Left forelimb (tissue), 1 donor: ENCODE results near the gene SLC35F6.
"Not testable (repeated sequence)": the region's sequence is repeated elsewhere in the genome, so short reads cannot be mapped to it uniquely, and the experiment has no call there.

Source experiments
- DNase-seq: peaks from one replicate; pipeline ENCODE4 v3.0.0-alpha.2; 2018; ENCODE audit warnings: low spot score

Gene SLC35F6

DNA sequence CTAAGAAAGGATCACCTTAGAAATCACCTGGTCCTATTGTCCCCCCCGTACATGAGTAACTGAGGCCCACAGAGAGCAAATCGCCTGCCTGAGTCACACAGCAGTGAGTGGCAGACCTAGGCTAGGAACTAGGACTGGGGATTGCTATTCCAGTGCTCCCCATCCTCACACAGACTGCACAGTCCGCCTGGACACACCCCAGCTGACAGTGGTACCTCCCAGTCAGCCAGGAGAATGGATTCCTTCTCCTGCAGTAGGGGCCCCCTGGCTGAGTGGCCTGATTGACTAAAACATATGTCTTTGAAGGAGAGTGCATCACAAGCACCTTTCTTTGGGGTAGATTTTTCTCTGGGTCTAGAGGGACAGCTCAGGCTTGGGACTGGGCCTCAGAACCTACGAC is 32.4 kb upstream of the SLC35F6 start:
- DNase-seq, result no peak

DNA sequence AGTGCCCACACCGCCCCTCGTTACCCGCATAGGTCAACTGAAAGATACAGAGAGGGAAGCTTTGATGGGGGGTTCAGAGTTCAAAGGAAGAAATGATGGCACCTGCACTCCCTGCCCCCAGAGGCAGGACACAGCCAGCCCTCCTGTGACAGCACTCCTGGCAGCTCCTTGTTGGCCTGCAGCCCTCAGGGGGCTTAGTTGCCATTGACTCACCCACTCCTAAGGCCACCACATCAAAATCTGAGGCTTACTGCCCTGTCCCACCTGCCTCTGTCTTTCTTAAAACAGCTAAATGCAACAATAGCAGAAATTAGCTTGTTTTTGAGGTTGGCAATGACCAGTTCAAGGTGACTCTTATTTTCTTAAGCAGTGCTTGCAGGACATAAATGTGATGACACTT is 31.6 kb upstream of the SLC35F6 start:
- DNase-seq, result no peak

DNA sequence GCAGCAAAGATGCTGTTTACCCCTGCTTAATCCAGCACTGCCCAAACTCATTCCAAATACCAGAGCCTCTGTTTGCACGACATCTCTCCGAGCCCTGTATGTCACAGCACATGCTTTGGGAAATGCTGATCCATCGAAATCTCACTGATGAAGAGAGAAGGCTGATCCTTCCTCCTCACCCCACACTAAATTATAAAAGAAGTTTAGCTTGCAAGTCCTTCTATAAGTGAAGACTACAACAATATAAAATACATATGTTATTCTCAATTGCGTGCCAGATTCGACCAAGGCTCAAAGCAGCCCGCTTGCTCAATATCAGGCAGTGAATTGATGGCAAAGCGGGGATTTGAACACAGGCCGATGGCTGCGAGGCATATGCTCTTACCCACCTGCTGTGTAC is 30.7 kb upstream of the SLC35F6 start:
- DNase-seq, result no peak

DNA sequence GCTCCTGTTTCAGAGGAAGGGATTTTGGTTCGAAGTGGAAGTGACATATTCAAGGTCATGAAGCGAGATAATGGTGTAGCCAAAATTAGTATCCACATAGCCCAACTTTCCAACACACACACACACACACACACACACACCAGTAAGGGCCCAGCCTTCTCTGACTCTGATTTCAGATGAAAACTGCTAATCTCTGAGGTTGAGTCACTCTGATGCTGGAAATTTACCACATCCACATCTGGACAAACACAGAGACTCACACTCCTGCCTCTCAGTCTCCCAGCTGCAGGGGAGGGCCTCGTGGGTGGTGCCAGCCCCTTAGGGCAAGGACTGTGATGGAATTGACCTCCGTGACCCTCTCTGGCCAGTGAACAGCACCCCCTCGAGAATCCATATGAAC is 29.0 kb upstream of the SLC35F6 start:
- no peak for DNase-seq

DNA sequence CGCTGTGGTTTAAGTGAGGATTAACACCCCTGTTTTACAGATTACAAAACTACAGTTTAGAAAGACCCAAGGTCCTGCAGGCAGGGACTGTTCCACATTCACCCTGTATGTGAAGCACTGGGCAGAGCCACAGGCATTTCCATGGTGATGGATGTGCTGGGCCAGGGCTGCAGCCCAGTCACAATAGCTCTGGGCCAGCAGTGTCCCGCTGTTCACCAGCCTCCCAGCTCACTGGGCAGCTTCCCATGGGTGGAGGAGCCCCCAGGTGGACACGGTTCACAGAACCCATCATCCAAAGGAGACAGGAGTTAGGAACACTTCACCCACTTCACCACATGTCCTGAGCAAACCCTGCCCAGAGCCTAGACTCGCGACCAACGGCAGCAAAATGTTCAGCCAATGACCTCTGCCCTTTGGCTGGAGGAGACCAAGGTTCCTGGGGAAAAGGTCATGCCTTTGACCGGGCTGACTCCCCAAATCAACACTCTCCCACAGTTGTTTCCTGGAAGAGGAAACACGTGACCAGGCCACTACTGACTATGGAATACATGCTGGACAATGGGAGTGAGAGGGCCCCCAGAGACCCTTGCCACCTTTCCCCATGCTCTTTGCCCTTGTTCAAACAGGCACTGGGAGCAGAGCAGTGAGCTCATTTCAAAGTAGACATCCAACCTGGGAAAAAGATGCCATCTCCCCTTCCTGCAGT is 28.0 kb upstream of the SLC35F6 start:
- DNase-seq, result no peak

DNA sequence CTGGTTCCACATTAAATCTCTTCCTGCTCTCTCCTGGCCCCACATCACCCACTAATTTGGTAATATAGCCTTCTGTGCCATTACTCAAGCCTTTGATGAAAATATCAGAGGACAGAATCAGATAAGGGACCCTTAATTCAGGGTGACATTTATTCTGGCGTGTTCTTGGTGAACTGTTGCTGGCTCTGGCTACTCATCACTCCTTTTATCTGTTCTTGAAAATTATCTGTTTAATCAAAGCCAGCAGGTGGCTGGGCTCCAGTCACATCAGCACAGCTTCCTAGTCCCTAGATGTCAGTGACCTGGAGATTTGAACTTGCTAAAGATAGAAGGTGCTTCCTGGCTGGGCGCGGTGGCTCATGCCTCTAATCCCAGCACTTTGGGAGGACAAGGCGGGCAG is 26.9 kb upstream of the SLC35F6 start:
- DNase-seq, result no peak

DNA sequence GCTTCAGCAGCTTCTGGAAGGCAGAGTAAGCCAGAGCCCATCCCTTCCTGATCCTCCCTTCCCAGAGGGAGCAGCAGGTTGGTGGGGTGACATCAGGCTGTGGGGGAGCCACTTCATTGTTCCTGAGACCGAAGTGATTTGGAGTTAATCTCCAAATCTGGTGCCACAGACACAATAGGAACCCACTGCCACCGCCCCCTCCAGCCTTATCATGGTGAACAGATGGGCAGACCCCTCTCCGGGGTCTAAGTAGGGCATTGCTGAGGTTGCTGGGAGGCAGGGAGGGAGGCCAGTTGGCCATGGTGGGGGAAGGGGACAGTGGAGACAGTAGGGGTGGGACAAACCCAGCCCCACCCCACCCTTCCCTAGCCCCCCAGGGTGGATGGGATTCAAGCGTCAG is 25.6 kb upstream of the SLC35F6 start:
- no peak for DNase-seq

DNA sequence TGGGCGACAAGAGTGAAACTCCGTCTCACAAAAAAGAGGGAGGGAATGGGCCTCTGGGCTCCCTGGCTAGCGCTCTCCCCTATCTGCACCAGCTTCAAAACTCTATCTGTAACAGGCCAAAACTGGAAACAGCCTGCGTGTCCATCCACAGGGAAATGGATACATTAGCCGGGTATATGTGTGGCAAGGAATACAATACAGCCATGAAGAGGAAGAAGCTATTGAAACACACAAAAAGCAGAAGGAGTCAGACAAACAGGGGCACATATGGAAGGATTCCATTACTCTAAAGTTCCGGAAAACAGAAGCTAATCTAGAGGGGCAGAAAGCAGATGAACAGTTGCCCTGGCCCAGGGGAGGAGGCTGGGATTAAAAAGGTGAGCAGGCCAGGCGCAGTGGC is 24.6 kb upstream of the SLC35F6 start:
- DNase-seq, result no peak

DNA sequence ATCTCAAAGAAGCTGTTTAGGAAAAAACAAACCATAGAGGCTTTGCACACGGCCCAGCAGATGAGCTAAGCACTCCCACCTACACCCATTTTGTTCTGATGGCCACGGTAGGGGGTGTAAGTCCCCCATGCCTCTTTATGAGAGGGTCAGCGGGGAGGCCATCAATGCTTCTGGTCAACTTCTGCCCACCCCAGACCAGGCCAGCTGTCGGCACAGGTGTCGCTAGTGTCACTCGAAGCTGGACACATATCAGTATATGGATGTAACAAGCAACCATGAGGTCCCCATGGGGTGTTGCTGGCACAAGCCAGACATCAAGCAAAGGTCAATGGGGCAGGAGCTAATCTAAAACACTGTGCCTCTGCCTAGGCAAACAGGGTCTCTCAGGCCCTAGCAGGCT is 23.7 kb upstream of the SLC35F6 start:
- DNase-seq, result no peak

DNA sequence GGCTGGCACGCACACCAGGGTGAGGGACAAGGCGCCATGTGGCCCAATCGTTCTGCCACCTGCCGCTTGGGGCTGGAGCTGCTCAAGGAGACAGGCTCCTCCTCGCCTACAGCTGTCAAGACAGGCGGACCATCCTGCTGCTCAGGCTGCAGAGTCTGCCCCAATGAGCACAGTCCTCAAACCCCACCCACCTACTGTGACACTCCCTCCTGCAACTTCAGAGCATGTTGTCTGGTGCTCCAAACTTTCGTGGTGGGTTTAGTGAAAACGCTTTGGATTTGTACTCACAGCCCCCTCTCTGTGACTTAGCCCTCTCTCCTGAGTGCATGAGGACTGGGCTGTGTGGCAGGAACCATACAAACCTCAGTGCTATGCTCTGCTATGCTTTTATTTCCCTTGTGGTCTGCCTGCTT is 23.2 kb upstream of the SLC35F6 start:
- no peak for DNase-seq

DNA sequence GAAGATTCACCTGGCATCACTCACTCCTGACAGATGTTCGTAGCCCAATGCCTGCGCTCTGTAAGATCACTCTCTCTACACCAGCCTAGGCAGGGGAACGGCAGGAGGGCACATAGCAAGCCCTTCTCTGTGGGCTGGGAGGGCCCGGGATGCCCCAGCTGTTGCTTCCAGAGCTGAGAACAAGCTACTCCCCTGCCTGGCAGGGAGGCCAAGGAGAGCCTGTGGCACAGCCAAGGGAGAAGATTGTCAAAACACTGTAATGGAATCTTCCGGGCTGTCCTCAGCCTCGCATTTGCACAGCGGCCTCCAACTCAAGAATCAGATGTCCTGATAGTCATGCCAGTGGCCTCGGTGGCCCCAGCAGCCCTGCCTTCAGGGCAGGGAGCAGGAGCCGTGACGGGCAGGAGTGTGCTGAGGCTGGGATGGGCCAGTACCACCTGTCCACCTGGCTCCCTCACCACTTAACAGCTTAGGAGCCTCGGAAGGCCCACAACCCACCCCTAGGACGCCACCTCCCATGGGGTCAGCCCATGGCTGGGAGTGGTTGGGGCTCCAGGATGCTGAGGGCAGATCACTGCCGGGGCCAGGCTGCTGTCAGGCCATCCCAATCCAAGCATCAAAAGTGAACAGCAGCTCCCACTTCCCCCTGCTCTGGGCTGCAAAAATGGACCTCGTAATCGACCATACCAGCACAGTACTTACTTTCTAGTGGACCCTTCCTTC is 21.9 kb upstream of the SLC35F6 start:
- no peak for DNase-seq

DNA sequence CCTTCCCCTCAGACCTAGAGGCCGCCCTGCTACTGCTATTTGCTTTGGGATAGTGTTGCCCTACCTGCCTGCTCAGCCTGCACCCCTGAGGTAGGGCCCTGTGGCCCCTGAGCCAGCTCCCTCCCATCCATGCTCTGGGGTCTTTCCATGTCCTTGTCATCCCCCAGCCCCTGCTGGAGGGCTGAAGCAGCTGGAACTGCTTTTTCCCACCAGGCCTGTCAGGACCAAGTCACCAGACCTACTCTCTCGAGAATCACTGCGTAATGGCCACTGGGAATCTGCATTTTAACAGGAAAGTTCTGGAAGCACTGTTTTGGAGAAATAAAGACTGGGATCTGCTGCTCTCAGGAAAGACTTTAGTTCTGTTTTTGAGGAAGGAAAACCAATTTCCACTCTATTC is 20.2 kb upstream of the SLC35F6 start:
- DNase-seq, result no peak

DNA sequence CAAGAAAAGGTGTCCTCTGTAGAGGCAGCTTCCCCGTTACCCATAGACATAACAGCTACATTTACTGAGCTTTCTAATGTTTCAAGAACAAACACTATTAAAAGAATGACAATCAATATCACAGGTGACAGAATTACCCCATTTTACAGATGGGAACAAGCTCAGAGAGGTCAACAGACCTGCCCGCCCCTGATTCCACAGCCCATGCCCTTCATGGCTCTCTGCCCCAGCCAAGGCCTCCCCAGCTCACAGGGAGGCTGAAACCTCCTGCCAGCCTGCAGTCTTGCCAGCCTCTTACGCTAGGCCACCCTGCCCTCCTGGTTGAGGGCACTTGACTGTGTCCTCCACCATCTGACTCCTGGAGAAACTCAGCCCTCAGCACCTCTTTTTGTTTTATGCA is 19.1 kb upstream of the SLC35F6 start:
- DNase-seq, result no peak

DNA sequence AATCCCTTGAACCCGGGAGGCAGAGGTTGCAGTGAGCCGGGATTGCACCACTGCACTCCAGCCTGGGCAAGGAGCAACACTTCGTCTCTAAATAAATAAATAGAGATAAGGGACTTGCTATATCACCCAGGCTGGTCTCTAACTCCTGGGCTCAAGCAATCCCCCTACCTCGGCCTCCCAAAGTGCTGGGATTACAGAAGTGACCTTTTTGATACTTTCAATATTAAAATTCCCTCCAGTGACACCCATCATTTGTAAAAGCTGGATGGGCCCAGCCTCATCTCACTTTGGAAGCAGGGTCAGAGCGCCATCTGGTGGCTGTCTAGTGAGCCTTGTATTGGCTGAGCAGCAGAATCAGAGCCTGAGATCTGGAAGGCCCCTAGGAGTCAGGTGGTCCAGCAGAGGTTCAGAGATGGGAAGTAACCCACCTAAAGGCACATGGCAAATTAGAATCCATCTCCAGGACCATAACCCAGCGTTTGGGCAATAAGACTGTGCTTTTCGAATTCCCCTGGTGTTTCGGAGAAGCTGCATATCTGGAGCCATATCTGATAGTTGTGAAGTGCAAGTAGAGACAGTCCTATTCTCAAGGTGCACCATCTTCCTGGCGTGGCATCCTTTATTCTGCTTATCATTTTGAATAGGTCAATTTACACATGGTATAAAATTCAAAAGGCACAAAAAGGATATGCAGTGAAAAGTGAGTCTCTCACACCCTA is 18.3 kb upstream of the SLC35F6 start:
- peak; percentile 80 for DNase-seq

DNA sequence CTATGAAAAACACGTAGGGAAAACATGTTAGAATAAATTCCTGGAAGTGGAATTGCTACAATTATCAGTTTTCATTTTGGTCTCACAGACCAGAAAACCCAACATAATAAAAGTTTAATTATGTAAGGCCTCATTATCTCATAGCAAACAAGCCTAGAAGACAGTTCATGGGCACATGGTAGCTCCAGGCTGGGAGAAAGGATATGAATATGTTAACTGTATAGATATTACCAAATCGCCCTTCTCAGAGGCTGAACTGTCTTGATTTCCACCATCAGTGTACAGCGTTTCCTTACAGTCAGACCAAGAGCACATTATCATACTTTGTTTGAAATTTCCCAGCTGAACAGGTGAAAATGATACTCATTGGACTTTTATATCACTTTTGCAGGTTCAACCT is 17.1 kb upstream of the SLC35F6 start:
- no peak for DNase-seq

DNA sequence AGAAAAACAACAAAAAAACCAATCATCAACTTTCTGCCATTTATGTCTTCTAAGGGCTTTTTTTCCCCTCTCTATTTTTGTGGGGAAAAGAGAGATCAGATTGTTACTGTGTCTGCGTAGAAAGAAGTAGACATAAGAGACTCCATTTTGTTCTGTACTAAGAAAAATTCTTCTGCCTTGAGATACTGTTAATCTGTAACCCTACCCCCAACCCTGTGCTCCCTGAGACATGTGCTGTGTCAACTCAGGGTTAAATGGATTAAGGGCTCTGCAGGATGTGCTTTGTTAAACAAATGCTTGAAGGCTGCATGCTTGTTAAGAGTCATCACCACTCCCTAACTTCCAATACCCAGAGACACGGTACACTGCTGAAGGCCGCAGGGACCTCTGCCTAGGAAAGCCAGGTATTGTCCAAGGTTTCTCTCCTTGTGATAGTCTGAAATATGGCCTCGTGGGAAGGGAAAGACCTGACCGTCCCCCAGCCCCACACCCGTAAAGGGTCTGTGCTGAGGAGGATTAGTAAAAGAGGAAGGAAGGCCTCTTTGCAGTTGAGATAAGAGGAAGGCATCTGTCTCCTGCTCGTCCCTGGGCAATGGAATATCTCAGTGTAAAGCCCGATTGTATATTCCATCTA is 14.2 kb upstream of the SLC35F6 start:
- DNase-seq, result not testable (repeated sequence)

DNA sequence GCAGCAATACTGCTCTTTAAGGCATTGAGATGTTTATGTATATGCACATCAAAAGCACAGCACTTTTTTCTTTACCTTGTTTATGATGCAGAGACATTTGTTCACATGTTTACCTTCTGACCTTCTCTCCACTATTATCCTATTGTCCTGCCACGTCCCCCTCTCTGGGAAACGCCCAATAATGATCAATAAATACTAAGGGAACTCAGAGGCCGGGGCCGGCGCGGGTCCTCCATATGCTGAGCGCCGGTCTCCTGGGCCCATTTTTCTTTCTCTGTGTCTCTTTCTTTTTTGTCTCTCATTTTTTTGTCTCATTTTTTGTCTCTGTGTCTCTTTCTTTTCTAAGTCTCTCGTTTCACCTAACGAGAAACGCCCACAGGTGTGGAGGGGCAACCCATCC is 13.6 kb upstream of the SLC35F6 start:
- DNase-seq, result not testable (repeated sequence)

DNA sequence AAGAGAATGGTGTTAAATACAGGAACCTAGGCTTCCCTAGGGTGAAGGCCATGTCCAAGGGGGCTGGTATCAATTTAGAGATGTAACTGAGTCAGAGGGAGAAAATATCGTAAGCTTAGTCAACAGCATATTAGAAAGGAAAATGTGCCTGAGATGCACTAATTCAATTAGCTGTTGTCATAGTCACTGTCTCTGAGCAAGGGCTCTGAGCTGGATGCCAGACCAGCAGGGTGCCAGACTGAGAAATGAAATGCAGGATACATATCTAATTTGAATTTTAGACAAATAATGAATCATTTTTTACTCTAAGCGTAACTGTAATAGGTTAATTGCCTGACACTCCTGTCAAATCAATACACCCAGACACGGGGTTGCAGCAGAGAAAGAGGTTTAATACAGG is 11.4 kb upstream of the SLC35F6 start:
- DNase-seq, result no peak

DNA sequence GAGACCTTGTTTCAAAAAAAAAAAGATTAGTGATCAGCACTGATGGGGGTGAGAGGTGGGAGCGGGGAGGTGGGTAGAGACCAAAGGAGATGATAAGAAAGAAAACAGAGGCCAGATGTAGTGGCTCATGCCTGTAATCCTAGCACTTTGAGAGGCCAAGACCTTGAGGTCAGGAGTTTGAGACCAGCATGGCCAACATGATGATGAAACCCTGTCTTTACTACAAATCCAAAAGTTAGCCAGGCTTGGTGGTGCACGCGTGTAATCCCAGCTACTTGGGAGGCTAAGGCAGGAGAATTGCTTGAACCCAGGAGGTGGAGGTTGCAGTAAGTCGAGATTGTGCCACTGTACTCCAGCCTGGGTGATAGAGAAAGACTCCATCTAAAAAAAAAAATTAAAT is 9.5 kb upstream of the SLC35F6 start:
- no peak for DNase-seq

DNA sequence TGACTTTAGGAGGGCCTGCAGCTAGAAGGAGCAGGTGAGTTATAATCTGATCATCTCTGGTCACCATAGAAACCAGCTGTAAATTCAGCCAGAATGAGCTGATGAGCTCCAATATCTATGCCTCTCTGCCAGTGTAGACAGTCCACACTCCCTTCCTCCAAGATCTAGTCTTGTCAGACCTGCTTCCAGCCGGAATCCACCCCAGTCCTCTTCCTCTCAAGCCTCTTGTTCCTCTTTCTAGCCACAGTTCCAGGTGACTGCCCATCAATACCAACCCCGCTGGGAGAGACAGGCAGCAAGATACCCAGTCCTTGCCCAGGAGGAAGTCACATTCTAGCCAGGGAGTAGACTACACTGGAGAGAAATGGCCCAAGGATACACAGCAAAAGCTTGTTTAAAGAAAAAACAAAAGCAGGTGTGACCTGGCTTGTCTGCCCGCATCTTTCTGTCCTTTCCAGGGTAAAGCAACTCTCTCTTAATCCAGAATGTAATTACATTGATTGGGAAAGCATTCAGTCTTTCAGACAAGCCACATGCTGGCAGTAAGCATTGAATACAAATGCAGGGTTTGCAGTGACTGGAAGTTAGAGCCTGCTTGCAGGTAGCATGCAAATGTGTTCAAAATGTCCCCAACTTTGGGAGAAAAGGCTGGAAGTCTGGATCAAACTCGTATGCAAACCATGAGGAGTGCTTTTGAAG is 9.0 kb upstream of the SLC35F6 start:
- DNase-seq, result no peak

DNA sequence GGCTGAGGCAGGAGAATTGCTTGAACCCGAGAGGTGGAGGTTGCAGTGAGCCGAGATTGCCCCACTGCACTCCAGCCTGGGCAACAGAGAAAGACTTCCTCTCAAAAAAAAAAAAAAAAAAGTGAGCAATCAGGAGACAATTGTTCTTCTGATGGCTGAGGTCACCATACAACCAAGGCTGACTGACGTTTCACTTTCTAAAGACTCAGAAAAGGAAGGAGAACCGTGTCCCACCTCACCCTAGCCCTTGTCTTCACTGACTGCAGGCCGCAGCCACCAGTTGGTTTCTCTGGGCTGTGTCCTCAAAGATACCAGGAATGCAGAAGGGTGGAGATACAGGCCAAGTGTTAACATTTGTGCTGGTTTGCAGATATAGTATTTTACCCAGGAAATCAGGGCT is 7.7 kb upstream of the SLC35F6 start:
- no peak for DNase-seq
